Kidney epithelial cell (primary cell): Measurements from ENCODE around the gene MYO5A. TPM values are rescaled to one million over a fixed set of nuclear protein-coding genes. Genes with fewer than 3 reads are reported as not detected.
"Not testable (repeated sequence)": the region's sequence is repeated elsewhere in the genome, so short reads cannot be mapped to it uniquely, and the experiment has no call there.

Source experiments
- DNase-seq: peaks from one replicate; pipeline ENCODE4 v3.0.0-alpha.2; 2010; ENCODE audit warnings: low read depth
- H3K27me3 ChIP-seq: 2 replicates; pipeline ENCODE4 v1.6.0; 2011; ENCODE audit warnings: low read length; ENCODE audit not compliant: control insufficient read depth, insufficient read depth
- H3K36me3 ChIP-seq: 2 replicates; pipeline ENCODE4 v1.5.1; 2011; ENCODE audit warnings: low read length; ENCODE audit not compliant: control insufficient read depth, insufficient read depth
- H3K4me3 ChIP-seq: 2 replicates; pipeline ENCODE4 v1.5.1; 2011; ENCODE audit warnings: low read depth, mild to moderate bottlenecking, control low read depth, low read length
- CTCF ChIP-seq: IDR thresholded peaks from 2 replicates; pipeline ENCODE4 v1.5.1; 2011; ENCODE audit warnings: mild to moderate bottlenecking, moderate library complexity, low read length, control low read depth, inconsistent platforms; ENCODE audit not compliant: insufficient read depth, poor library complexity, severe bottlenecking
- total RNA-seq: library from RNA; depleted of rRNA; stranded (reverse); fragments of >200 nt; gene quantifications from 2 replicates; pipeline ENCODE4 v1.2.3, GENCODE V29; 2015

The MYO5A gene
- total RNA-seq, 1 donor from 2014 or later, result 31.4 TPM

GRCh38 chr15:52288986-52289385 lies 239.7 kb downstream of the MYO5A start:
- Histone ChIP-seq H3K36me3 (no peaks in the 10 kb centered on the region), H3K27me3 (no peaks in the 10 kb centered on the region), H3K4me3 (no peak overlapping the region)
- no peak for TF ChIP-seq CTCF
- DNase-seq, result no peak

- DNase-seq, result peak; percentile 65
- Histone ChIP-seq H3K27me3 (no peaks in the 10 kb centered on the region), H3K4me3 (no peak overlapping the region), H3K36me3 (no peaks in the 10 kb centered on the region)
- no peak for TF ChIP-seq CTCF
Observed at GRCh38 chr15:52288051-52288942, 240.4 kb downstream of the MYO5A start.

- no peak for TF ChIP-seq CTCF
- no peaks in the 10 kb centered on the region for H3K36me3 ChIP-seq
- DNase-seq, result no peak
Observed at GRCh38 chr15:52287114-52287513, 241.6 kb downstream of the MYO5A start.

DNA sequence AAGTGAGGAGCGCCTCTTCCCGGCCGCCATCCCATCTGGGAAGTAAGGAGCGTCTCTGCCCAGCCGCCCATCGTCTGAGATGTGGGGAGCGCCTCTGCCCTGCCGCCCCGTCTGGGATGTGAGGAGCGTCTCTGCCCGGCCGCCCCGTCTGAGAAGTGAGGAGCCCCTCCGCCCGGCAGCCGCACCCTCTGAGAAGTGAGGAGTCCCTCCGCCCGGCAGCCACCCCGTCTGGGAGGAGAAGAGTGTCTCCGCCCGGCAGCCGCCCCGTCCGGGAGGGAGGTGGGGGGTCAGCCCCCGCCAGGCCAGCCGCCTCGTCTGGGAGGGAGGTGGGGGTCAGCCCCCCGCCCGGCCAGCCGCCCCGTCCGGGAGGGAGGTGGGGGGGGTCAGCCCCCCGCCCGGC lies 242.7 kb downstream of the MYO5A start:
- H3K36me3 ChIP-seq, DNase-seq, H3K4me3 ChIP-seq, H3K27me3 ChIP-seq: not testable (repeated sequence)

More at GRCh38 chr15:52287114-52287513, 241.6 kb downstream of the MYO5A start:
- Histone ChIP-seq H3K4me3 (no peak overlapping the region), H3K27me3 (no peaks in the 10 kb centered on the region)

GRCh38 chr15:52284164-52284563 lies 244.5 kb downstream of the MYO5A start:
- Histone ChIP-seq H3K36me3 (no peaks in the 10 kb centered on the region), H3K27me3 (no peaks in the 10 kb centered on the region), H3K4me3 (no peak overlapping the region)
- no peak for TF ChIP-seq CTCF
- DNase-seq, result no peak

DNA sequence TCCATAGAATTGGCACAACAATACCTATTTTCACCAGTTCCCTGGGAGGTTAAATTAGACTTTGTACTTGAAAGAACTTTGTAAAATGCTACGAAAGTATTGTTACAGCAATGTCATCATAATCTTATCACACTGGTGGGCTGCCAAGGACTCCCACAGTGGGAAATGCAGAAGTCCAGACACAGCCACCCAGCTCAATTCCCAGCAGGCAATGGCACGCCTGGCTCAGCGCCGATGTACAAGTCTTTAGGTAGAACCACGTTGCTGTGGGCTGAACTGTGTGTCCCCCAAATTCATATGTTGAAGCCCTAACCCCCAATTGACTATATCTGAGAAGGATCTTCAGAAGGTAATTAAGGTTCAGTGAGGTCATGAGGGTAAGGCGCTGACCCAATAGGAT lies 245.4 kb downstream of the MYO5A start:
- H3K4me3 ChIP-seq, result no peak overlapping the region
- TF ChIP-seq CTCF, result no peak
- no peaks in the 10 kb centered on the region for H3K27me3 ChIP-seq
- H3K36me3 ChIP-seq, result no peaks in the 10 kb centered on the region
- DNase-seq, result no peak
